NCI-H2081 (cell line): ENCODE measurements around the gene SLC6A17.
A peak's percentile ranks its signal among the peaks of the same experiment; 100 is the strongest.

Experiments
- DNase-seq, 2 experiments: peaks; one replicate each; lab custom pipeline; 2025; lab: John Stamatoyannopoulos, UW

Gene SLC6A17

DNA sequence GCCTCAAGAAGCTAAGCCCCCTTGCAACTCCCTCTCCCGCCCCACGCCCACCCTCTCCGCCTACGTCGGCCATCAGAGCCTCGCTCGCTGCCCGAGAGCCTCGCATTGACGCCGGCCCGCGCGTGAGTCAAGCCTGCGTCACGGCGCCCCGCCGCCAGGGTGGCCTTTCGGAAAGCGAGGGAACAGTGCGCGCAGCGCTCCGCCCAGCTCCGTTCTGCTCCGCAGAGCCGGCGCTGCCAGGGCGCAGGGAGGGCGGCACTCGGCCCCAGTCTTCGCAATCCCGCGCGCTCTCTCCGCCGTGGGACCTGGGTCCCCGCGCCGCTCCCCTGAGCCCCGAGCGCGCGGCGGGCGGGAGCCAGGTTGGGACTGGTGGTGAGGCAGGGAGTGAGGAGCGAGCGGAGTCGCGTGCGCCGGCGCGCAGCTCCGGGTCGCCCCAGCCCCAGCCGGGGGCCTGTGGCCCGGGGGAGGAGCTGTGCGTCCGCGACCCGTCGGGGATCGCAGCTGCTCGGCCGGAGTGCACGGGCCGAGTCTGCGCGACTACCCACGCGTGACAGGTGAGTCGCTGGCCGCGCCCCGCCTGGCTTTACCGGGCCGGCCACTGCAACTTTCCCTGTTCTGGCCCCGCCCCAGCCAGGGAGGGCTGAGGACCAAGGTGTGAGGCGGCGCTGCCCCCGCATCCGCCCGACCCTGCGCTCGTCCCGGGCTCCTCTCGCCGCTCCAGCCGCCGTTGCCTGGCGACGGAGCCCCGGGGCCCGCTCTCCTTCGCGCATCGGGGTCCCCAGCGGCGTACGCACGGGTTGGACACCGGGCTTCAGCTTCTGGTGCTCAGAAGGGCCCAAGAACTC lies at the start of gene SLC6A17:
Gene SLC6A17 (plus strand): TSS at position 165 of the 845 bp plus-strand sequence. CDS start 16,436 bp downstream, outside the sequence.
- DNase-seq = peak; percentile 36 to 48

DNA sequence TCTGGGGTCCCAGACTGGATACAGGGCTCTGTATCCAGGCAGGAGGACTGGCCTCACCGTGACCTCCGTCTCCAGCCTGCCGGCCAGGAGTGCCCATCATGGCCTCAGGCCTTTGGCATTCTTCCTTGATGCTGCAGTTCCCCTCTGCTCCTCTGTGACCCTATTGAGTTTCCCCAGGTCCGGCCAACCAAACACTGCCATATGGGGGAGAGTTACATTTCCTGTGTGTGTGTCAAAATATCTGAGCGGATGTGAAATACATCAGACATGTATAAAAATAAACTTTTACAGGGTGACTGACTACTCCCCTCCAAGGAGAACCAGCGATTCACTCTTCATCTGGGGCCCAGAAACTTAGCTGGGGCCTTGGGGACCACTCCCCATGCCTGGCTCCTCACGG lies 48.2 kb upstream of the SLC6A17 start:
- no peak for DNase-seq

GRCh38 chr1:110106013-110106941 lies 44.0 kb upstream of the SLC6A17 start:
- DNase-seq = peak; percentile 62 to 67

- DNase-seq = no peak
Measured at GRCh38 chr1:110107867-110108469, 42.3 kb upstream of the SLC6A17 start.

- no peak for DNase-seq
Measured at GRCh38 chr1:110111081-110111480, 39.2 kb upstream of the SLC6A17 start.

DNA sequence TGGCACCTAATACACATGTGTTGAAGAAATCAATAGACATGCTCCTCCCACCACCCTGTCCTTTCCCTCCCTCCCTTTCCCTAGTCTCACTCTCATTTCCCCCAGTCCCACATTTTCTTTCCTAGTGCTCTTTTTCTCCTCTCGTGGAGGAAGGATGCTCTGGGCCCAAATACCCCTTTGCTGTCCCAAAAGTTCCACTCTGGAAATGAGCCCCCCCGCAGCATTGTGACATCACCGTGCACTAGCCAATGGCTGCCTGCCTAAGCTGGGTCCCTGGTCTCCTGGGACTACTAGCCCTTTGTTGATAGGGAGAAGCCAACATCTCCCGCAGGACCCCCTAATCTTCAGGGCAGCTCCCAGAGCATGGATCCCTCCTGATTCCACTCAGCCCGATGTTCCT lies 38.2 kb upstream of the SLC6A17 start, which contains the start of gene UBL4B:
Gene UBL4B (plus strand): TSS at position 301 of the 400 bp plus-strand sequence. CDS start 92 bp downstream, at position 393.
- DNase-seq = no peak

GRCh38 chr1:110112656-110113055 lies 37.6 kb upstream of the SLC6A17 start:
- DNase-seq = no peak

DNA sequence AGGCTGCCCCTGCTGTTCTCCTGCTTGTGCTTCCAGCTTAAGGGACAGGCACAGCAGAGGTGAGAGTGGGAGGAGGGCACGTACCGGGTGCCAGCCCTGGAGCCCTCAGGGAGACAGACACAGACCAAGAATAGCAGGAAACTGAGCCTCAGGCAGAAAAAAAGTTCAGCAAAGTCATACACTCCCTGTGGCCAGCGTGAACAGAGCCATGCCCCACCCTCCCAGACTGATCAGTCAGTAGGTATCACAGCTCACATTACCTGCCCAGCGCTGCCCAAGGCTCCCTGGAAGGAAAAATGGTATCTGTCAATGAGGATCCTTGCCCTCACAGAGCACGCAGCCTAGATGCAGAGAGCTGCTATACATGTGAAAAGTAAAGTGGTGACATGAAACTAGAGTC lies 36.7 kb upstream of the SLC6A17 start:
- DNase-seq = no peak

GRCh38 chr1:110114173-110114572 lies 36.1 kb upstream of the SLC6A17 start:
- no peak for DNase-seq

DNA sequence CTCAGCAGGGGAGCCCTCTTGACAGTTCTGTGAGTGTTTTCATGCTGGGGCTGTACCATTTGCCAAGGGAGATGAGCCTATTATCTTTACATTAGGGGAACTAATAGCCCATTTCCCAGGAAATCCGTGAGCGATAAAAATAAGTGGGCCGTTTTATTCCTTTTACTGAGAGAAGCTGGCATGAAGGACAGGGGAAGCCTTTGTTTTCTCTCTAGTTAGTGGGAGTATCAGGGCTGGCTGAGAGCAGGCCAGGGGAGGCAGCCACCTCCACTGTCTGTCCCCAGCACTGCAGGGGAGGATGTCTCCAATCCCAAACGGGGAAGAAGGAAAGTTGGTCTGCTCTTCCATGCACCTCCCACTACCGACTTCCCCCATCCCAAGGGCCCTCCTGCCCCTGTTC lies 35.5 kb upstream of the SLC6A17 start:
- DNase-seq = peak in 1 of 2 experiments; percentile 2

GRCh38 chr1:110118636-110119396 lies 31.5 kb upstream of the SLC6A17 start:
- DNase-seq = peak in 1 of 2 experiments; percentile 3

DNA sequence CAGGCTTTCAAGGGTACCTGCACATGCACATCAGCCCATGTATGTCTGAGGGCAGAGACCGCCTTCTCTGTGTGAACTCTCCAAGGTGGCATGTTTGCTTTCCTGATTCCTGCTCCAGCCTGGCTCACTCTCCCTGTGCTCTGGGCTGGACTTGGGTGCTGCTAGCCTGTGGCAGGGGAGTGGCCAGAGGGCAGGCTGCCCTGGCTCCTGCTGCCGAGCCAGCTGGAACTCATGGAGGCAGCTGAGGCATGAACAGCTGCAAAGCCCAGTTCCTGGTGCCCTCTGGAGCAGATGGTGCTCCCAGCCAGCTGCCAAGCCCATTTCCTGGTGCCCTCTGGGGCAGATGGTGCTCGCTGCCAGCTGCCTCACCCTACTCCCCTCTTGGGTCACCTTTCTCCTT lies 30.5 kb upstream of the SLC6A17 start:
- peak in 1 of 2 experiments; percentile 30 for DNase-seq

DNA sequence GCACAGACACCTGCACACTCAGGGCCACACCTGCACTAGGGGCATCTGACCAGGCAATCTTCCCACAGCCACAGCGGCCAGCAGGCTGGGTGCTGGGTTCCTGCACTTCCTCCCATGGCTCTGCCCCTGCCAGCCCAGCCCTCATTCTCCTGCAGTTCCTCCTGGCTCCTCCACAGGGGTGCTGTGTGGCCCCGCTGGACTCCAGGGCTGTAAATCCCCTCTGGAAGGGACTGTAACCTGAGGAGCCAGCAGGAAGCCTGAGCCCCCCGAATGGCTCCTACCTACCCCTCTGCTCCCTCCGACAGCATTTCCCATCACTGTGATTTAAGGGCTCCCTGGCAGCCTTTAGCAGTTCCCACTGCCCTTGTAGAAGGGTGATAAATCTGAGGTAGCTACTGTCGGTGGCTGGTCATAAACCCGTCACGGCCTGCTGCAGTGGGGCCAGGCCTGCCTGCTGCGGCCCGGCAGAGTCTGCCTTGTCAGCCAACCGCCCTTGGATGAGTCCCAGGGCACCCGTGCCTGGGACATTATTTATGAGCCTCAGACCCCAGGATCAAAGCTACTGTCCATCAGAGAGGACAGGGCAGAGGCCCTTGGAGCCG lies 29.2 kb upstream of the SLC6A17 start:
- no peak for DNase-seq

- DNase-seq = no peak
Measured at GRCh38 chr1:110123224-110123623, 27.1 kb upstream of the SLC6A17 start.

DNA sequence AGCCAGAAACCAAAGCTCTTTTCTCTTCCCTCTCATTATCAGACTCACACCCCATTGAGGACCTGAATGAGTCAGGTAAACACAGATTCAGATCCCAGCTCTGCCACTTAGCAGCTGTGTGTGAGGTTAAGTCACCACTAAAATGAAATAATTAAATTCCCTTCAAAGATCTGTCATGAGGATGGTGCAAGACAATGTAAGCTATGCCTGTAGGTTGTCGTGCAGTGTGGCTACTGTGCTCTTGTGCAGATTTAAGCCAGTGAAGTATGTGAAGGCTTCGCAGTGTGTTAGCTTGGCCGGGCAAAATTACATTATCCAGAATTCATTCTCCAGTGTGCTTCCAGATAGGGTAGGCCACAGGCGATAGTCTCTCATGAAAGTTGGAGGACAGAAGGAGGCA lies 24.5 kb upstream of the SLC6A17 start:
- peak in 1 of 2 experiments; percentile 18 for DNase-seq

GRCh38 chr1:110130113-110130591 lies 20.1 kb upstream of the SLC6A17 start:
- DNase-seq = no peak

- peak in 1 of 2 experiments; percentile 45 for DNase-seq
Measured at GRCh38 chr1:110130989-110131388, 19.3 kb upstream of the SLC6A17 start.

- DNase-seq = no peak
Measured at GRCh38 chr1:110132682-110133081, 17.6 kb upstream of the SLC6A17 start.

- DNase-seq = peak in 1 of 2 experiments; percentile 18
Measured at GRCh38 chr1:110133436-110133835, 16.9 kb upstream of the SLC6A17 start.

- DNase-seq = peak; percentile 65 to 89
Measured at GRCh38 chr1:110134050-110134595, 16.2 kb upstream of the SLC6A17 start.
